ENCODE data around the gene ARHGAP8.

Gene ARHGAP8

DNA sequence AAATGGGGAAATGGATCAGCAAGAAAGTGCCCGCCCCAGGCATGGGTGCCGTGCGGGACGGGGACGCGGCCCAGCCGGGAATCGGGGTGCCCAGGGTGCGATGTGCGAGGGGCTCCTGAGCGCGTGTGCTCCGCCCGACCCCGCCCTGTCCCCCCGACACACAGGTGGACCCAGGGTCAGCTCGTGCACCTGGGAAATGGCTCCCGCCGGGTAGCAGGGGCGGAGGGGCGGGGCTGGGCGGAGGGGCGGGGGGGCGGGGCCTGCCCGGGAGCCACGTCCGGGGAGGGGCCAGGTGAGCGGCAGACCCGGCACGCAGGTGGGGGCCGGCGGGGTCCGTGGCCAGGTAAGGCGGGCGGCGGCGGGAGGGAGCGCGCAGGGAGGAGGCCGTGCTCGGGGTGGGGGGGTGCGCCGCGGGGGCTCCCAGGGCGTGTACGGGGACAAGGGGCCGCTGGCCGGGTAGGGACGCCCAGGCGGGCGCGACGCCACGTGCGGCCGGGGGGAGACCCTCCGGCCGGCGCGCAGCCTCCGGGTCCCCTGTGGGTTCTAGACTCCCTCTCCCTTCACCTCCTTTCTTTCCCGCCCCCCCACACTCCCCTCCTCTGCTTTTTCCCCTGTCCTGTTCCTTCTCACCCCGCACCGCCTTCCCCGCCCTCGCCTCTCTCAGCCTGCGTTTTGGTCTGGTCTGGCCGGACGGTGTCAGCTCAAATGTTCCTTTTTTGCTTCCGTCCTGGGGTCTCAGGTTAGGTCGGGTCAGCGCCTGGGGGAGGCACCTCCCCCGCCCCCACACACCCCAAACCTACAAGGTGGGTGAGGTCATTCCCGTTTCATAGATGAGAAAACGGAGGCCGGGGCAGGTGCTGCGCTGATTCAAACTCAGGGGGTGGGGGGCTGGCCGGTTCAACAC is at the start of gene ARHGAP8:
Gene ARHGAP8, plus strand, starts transcription at position 291 of the 904 bp plus-strand sequence. CDS start 33,953 bp downstream, outside the sequence.
- DNase-seq: no peak

DNA sequence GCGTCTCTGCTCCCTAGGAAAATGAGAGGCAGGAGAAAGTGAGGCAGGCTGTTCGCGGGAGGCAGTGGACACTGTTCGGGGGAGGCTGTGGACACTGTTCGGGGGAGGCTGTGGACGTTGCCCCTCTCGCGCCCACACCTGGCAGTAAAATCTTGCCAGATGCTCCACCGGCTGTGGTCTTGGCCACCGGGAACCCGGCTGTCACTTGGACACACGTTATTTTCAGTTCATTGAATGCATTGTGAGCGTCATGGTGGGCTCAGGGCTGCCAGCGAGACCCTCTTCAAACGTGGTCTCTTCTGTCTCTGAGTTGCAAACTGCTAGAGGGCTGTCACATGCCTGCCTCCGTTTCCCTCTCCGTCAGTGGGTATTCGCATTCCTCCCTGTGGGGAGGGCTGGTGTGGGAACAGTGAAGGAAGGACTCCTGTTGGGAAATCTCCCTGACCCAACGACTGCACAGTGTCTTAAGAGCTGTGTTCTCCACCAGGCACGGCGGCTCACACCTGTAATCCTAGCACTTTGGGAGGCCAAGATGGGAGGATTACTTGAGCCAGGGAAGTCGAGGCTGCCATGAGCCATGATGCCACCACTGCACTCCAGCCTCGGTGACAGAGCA is 49.0 kb upstream of the ARHGAP8 start:
- peak; percentile 77 for DNase-seq

DNA sequence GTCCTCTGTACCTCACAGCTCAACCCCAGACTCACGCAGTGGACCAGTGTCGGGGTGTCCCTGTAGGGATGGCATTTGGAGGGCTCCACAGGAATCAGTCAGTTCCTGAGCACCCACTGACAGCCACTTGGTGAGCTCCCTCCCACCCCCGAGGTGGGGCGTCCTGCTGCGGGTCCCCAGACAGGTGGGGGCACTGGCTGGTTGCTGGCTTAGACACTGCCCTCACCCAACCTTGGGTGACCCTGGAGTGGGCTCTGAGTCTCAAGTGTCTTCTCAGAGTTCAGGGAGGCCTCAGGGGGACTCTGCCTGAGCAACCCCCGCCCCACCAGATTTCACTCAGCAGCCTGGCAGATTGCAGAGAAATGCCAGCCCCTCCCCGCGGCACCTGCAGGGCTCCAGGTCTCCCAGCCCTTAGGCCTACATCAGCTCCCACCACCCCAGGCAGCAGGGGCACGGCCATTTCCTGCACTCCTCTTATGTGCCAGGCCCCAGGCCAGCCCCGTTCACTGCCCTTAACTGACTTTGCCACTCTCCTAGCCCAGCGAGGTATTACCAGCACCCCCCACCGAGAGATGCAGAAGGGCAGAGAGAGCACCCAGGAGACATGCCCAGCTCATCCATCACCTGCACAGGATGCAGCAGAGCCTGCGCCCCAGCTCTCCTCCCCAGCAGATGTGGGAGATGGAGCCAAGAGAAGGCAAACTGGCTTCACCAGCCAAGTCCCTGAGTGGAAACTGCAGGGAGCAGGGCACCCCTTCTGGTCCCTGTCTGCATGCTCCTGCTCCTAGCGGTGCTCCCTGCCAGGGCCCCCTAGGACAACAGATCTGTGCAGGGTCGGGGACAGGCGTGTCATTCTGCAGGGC is 48.0 kb upstream of the ARHGAP8 start:
- no peak for DNase-seq

DNA sequence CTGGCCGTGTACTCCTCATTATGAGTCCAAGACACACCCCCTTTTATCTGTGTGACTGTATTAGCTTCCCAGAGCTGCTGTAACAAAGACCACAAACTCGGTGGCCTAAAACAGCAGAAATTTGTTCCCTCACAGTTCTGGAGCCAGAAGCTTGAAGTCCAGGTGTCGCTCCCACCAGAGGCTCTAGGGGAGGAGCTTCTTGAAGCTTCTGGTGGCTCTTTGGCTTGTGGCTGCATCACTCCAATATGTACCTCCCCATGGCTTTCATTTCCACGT is 47.4 kb upstream of the ARHGAP8 start:
- DNase-seq: no peak

DNA sequence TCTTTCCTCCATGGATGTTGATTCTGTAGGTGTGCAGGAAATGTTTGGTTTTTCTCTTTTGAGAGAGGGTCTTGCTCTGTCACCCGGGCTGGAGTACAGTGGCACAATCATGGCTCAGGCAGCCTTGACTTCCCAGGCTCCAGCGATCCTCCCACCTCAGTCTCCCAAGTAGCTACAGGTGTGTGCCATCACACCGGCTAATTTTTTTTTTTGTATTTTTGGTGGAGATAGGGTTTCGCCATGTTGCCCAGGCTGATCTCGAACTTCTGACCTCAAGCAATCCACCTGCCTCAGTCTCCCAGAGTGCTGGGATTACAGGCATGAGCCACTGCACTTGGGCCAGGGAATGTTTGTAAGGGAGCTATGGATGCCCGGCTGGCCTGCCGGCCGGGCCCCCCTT is 45.9 kb upstream of the ARHGAP8 start:
- DNase-seq: no peak

DNA sequence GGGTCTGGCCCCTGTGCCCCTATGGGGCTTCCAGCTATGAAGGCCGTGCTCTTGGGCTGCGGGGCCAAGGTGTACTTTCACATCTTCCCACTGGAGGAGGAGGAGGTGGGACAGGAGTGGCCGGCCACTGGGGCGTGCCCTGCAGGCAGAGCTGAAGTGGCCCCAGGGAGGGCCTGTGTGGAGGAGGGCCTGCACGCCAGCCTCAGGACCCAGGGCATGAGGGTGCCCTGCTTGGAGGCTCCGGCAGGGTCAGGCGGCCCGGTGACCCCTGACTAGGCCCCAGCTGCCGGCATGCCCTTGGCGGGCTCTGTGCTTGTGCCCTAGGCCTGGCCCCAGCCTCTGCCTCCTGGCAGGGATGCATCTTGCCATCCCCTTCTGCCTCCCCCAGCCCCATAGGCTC is 45.2 kb upstream of the ARHGAP8 start:
- no peak for DNase-seq

DNA sequence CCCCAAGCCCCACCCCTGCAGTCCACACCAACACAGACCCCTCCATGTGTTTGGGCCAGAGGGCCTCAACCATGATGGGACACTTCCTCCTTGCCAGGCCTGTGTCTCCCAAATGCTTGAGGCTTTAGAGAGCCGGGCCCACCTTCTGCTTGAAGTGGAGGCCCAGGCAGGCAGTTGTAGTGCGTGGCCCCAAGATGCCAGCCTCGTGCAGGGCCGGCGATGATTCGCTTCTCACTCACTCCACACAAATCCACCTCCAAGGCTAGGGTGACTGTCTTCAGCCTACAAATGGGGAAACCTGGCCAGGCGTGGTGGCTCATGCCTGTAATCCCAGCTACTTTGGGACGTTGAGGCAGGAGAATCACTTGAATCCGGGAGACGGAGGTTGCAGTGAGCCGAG is 44.6 kb upstream of the ARHGAP8 start:
- no peak for DNase-seq

DNA sequence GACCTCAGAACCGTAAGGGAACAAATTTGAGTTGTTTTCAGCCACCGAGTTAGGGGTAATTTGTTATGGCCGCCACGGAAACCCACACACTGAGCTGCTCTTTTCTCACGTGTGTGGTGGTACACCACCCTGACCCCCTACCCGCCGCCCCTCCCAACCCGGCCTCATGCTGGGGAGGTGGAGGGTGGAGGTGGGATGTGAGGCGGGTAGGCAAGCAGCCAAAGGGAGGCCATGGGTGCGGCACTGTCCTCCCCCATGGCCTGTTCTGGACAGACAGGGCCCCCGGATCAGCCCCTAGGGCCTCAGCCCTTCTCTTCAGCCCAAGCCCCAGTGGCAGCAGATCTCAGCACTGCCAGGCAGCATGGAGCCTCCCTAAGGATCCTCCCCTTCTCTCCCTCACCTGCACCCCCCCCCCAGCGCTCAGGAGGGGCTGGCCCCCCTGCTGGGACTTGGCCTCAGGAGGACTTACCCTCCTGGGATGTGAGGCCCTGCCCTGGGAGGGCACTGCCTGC is 42.4 kb upstream of the ARHGAP8 start:
- no peak for DNase-seq

DNA sequence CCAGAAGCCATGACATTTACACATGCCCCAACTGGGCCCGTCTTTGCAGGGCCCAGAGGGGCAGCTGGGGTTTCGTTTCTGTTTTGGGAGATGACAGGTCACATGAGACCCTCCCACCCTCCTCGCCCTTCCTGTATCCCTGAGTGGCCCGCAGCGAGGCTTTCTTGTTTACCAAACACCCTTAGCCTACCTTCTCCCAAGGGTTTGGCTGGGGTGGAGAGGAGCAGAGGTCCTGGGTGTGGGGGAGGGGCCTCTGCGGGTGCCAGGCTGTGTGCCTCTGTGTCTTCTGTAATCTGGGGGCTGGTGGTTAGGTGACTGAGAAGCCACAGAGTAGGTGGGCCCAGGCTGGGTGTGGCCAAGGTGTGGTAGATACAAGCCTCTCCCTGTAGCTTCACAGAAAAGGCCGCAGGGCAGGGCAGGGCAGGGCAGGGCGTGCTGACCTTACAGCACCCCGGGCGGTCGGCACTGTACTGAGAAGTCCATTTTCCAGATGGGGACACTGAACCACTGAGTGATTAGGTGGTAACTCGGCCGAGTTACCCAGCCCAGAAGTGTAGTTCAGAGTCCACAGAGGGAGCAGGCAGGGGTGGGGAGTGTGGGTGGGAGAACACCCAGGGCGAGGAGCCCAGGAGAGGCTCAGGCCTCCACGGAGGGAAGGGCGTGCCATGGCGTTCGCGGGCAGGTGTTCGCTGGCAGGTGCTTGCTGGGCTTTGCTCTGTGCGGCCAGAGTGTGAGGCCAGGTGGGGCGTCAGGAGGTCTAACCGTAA is 41.7 kb upstream of the ARHGAP8 start:
- no peak for DNase-seq

DNA sequence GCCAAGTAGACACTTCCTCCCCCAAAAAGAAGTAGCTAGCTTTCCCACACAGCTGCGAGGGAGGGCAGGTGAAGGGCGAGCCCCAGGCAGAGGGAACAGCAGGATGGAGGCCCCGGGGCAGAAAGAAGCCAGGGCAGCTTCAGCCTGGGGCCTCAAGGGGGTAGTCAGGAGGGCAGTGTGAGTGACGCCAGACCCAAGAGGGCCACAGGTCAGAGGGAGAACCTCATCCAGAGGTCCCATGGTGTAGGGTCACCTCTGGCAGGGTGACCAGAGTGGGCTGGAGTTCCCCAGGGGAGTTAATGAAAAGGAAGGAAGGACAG is 41.2 kb upstream of the ARHGAP8 start:
- DNase-seq: no peak

DNA sequence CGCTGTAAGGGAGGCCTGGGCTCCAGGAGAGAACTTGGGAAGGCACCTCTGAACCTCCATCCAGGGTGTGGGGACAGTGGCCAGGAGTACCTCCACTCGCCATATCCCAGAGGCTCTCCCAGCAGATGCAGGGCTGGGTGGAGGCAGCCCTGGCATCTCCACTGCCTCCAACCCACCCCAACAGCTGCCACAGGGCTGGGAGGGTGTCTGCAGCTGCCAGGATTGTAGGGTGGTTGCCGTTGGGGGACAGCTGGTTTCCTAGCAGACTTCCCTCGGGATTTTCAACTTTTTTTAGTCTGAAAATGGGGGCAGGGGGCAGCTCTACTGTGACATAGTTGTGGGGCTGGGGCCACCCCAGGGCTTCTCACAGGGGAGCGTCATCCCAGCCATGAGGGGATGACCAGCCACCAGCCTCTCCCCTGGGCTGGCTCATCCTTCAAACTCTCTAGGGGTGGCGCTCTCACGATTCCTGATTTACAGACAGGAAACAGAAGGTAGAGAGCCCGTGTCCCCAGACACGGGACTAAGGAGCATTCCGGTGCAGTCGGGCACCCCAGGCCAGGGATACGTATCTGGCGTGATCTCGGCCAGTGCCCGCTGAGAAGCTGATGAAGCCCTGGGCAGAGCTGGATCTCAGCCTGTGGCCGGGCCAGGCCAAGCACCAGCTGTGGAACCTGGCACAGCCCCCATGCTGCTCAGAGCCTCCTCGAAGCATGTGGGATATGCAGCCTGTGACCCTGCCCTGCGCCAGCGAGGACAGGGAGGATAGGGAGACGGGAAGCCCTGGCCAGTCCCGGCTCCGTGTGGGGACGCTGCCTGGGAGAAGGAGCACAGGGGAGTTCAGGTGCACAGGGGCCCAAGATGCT is 40.5 kb upstream of the ARHGAP8 start:
- no peak for DNase-seq

DNA sequence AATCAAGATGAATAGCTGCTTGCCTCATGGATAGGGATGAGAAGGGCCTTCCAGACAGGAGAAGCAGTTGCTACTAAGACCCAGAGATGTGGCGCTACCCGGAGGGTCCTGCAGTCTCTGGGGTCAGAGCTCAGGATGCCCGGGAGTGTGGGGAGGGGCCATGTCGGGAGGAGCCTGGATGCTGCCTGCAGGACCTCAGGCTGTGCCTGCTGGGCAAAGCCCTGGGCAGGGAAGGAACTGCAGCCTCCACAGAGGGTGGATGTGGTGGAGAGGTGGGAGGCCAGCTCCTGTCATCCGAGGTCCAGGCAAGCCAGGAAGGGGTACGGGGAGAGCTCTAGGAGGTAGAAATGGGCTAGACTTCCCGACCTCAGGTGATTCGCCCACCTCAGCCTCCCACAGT is 39.4 kb upstream of the ARHGAP8 start:
- DNase-seq: no peak

DNA sequence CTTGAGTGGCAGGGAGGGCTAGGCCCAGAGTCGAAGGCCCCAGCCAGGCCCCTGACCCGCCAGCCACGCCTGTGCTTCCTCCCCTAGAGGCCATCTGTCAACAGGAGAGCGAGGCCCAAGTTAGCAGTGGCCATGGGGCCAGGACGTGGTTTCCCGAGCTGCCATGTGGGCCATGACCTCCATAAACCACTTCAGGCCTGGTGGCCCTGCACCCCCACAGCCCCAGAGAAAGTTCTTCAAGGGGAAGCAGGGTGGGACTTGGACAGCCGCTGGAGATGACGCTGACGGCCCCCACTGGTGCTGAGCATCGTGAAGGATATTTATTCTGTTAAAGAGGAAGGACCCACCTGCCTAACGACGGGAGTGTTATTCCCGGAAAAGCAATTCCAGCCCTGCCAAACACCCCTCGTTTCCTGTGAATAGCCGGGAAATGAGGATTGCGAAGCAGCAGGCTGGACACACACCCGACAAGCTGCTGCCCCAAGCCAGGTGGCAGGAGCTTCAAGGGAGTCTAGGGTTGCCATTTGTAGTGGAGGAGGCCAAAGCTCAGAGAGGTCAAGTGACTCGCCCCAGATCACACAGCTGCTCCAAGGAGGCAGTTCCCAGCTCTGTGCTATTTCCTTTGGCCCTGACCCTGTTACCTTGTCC is 37.5 kb upstream of the ARHGAP8 start:
- DNase-seq: no peak

DNA sequence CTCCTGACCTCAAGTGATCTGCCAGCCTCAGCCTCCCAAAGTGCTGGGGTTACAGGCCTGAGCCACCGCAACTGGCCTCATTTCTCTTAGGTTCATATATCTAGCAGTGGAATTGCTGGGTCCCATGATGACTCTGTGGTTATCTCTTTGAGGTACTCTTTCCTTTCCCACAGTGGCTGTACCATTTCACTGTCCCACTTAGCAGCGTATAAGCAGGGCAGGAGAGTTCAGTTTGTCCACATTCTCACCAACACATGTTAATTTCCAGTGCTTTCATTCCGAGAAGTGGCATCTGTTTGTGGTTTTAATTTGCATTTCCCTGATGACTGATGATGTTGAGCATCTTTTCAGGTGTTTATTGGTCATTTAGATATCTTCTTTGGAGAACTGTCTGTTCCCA is 34.0 kb upstream of the ARHGAP8 start:
- no peak for DNase-seq

DNA sequence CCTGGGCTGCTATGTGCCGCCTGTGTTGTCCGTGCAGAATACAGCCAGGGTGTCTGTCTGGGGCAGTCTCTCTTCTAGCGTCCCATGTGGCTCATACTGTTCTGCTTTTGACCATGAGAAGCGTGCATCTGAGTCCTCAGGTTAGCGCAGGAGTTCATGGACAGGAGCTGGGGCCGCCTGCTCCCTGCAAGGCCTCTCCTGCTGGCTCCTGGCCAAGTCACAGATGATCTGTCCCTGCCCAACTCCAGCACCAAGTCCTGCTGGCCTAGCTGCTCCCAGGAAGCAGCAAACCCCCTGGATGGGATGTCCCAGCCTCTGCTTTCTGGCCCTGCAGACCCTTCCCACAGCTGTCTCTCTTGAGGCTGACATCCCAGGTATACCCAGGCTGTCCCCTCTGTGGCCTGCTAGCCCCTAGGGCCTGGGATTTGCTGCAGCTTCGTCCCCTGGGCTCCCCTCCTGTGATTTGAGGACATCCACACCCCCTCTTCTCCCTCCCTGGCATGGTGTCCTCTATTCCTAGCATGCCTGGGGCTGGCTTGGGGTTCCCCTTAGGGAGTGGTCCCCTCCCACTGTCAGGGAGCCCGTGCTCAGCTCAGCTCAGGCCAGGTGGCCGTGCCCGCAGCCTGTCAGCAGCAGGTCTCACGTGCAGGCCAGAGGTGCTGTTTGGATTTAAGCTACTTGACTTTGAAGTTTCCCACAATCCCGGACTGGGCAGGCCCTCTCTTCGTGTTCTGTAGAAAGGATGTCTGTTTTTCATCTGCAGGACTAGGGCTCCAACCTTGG is 32.6 kb upstream of the ARHGAP8 start:
- no peak for DNase-seq

DNA sequence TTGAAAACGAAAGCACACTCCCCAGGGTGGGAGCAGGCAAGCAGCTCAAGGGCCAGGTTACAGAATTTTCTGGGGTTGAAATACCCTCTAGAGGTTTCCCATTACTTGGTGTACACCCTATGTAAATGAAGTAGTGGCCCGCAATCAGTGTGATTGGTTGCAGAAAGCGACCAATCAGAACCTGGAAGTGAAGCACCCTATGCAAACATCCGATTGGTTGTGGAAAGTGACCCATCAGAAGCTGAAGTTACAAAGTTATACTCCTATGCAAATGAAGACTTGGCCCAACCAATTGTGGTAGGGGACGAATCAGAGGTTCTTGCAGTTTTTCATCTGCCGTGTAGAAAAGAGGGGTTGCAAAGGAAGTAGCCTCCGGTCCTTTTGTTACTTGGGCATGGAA is 31.2 kb upstream of the ARHGAP8 start:
- DNase-seq: no peak

DNA sequence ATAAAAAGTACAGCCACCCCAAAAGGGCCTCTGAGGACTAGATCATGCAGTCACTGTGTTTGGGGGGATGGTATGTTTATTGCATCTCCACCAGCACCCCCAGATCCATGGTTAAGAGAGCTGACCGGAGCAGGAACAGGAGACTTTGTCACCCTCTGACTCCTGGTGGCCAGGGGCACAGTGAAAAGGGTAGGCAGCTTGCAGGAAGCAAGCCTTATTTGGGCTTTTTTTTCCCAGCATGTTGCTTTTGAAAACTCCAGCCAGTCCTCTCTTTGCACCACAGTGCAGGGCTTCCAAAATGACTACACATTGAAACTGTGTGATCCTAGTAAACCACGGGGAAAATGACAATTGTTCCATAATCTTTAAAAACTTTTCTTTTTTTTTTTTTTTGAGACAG is 29.8 kb upstream of the ARHGAP8 start:
- DNase-seq: no peak

DNA sequence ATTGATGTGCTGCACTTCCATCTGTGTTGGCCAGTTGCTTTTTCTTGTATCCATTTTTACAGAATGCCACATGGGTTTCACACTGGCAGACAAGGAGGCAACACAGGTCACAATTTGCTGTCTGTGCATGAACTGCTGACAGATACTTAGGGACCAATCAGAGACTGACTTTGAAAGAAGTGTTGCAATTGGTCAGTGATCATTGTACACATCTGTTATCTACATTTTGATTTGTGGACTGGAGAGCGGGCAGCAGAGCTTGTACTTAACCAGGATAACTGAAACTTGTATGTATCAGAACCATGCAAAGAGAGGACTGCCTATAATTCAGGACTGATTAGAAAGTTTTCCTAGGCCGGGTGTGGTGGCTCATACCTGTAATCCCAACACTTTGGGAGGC is 28.6 kb upstream of the ARHGAP8 start:
- DNase-seq: no peak

DNA sequence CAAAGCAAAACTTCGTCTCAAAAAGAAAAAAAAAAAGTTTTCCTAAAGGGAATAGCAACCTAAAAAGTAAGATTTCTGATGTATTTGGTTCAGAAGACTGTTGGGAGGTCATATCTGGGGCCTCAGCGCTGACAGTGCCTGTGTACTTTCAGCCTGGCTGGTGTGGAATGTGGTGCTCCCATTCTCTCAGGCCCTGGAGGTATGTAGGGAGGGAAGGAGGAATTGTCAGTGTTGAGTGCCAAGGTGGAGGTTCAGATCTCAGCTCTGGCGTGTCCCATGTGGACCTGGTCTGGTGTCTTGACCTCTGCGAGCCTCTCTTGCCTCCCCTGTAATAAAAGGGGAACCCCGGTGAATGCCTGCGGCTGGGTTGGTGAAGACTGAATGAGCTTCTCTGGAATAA is 28.0 kb upstream of the ARHGAP8 start:
- no peak for DNase-seq

DNA sequence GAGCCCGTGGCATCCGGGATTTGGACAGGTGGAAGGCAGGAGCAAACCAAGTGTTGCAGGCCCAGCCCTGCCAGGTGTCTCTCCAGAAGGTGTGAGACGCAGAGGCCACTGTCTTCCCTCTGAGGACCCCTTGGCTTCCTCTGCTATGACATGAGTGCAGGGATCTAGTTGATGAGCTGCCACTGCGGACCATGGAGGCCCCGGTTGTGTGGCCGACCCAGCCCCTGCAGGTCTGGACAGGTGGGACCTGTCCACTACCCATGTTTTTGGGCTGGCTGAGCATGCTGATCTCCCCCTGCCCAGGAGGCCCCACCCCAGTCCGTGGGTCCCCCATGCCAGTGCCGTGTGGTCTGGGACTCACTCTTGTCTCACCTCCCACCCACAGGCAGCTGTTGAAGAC is 27.5 kb upstream of the ARHGAP8 start:
- DNase-seq: no peak

DNA sequence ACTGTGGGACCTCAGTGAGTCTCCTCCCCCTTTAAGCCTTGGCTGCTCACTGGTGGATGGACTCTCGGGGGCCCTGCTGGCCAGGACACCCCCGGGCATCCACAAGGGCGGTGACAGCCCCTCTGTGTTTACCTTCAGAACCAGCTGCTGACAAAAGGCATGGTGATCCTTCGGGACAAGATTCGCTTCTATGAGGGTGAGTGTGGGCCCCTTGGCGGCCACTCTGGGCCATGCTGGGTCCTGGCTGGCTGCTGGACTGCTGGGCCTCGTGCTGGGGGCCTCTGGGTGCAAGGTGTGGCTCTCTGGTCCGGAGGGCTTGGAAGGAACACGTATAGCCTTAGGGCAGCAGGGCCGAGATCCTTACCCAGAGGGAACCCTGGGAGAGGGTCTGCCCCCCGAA is 25.9 kb upstream of the ARHGAP8 start:
- no peak for DNase-seq
